MCF 10A (cell line): ENCODE results near the gene CCNJL. TPM values are rescaled to one million over a fixed set of nuclear protein-coding genes. Genes with fewer than 3 reads are reported as not detected.

Source experiments
- BruUV-seq: library from RNA; stranded (reverse); fragments of 400-500 nt; replicated peaks from 2 replicates; lab custom pipeline; 2021; lab: Mats Ljungman, UMichigan
- CTCF ChIA-PET: fragments of 300-600 bp; sonication (Branson Sonifier 250); formaldehyde crosslinking; extraction: SDS; loops from one replicate; lab custom pipeline; 2021; ENCODE audit warnings: antibody characterized with exemption, inconsistent platforms; lab: Yijun Ruan, JAX
- POLR2A ChIA-PET: fragments of 300-600, 350-650 bp; sonication (Branson Sonifier 250); formaldehyde crosslinking; extraction: SDS; loops from one replicate; lab custom pipeline; 2020; ENCODE audit warnings: antibody characterized with exemption, inconsistent platforms; lab: Yijun Ruan, JAX
- DNase-seq: peaks from one replicate; pipeline ENCODE4 v3.0.0-alpha.2; 2018; ENCODE audit not compliant: unreplicated experiment
- H3K27ac Mint-ChIP-seq: one replicate; pipeline ENCODE4 v1.8.0; 2022; ENCODE audit warnings: mild to moderate bottlenecking, low read depth, mixed read lengths; ENCODE audit not compliant: unreplicated experiment
- H3K27me3 Mint-ChIP-seq: one replicate; pipeline ENCODE4 v1.8.0; 2022; ENCODE audit warnings: mixed read lengths; ENCODE audit not compliant: insufficient read depth, unreplicated experiment
- H3K36me3 Mint-ChIP-seq: one replicate; pipeline ENCODE4 v1.8.0; 2022; ENCODE audit warnings: mild to moderate bottlenecking, moderate library complexity, mixed read lengths; ENCODE audit not compliant: insufficient read depth, unreplicated experiment
- H3K4me1 Mint-ChIP-seq: one replicate; pipeline ENCODE4 v1.8.0; 2022; ENCODE audit warnings: mixed read lengths; ENCODE audit not compliant: insufficient read depth, unreplicated experiment
- H3K4me3 Mint-ChIP-seq: one replicate; pipeline ENCODE4 v1.8.0; 2022; ENCODE audit warnings: mild to moderate bottlenecking, moderate library complexity, mixed read lengths; ENCODE audit not compliant: unreplicated experiment
- H3K9me3 Mint-ChIP-seq: one replicate; pipeline ENCODE4 v1.8.0; 2022; ENCODE audit warnings: mixed read lengths; ENCODE audit not compliant: unreplicated experiment
- intact Hi-C: fragments of 100-400 bp; cut with micrococcal nuclease; formaldehyde crosslinking; loops from 2 replicates; pipeline ENCODE4 v1.14.1; 2022
- total RNA-seq: library from RNA; stranded (reverse); gene quantifications from 2 replicates; pipeline ENCODE4 v1.2.3, GENCODE V29; 2022
- TF ChIP-seq, protein P1 (sequence below): fragments of 200-600 bp; IDR thresholded peaks from one replicate; pipeline ENCODE4 v1.8.0; 2022; ENCODE audit warnings: antibody characterized with exemption, mild to moderate bottlenecking; ENCODE audit not compliant: unreplicated experiment

The CCNJL gene
- total RNA-seq, 1 experiment from 2014 or later, result 3.6 TPM

DNA sequence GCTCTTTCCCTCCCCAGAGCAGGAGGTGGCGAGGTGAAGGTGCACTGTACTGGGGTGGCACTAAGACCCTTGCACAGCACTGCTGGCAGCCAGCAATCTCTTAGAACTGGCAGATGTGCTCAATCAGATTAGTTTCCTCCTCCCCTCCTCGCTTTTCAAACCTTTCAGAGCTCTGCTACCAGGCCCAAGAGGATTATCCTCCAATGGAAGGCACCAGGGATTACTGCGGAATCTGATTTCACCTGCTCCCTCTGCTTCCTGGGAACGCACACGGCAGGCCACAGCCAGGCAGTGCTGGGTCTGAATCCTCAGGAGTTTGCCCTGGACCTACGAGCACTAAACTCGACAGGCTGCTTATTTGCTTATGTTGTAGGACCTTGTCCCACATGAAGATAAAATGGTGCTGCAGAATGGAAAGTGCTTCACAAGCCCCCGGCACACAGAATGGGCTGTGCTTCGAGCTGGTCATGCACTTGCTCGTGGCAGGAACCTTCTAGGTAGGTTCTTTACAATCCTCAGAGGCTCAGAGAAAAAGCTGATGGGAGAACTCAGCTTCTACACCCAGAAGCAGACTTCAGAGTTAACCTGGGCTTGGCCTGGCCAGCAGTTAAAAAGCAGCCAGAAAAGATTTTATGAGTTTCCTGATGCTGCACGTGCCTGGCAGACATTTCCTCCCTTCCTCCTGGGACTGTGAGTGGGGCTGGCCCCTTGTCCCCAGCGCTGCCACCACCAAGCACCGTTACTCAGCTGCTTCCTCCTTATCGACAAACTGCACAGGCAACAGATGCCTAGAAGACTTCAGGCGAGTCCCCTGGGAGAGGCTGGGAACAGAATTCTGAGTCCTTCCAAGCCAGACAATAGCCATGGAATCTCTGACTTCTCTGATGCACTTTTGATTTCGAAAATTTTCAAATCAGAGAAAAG is 50.0 kb downstream of the CCNJL start:
- peaks cover 4% of the 10 kb centered on the region for H3K36me3 Mint-ChIP-seq
- no peak overlapping the region for H3K27ac Mint-ChIP-seq
- no peaks in the 10 kb centered on the region for H3K9me3 Mint-ChIP-seq
- no peaks in the 10 kb centered on the region for H3K4me1 Mint-ChIP-seq
- POLR2A ChIA-PET, result no interaction called here
- CTCF ChIA-PET, result interaction anchor here (0.6 to 1.8 kb wide), 8 partner anchors 19 to 914 kb away, joined by 3 to 6 read pairs (median 3); no protein-coding TSS in a partner anchor
- TF ChIP-seq, protein P1, sequence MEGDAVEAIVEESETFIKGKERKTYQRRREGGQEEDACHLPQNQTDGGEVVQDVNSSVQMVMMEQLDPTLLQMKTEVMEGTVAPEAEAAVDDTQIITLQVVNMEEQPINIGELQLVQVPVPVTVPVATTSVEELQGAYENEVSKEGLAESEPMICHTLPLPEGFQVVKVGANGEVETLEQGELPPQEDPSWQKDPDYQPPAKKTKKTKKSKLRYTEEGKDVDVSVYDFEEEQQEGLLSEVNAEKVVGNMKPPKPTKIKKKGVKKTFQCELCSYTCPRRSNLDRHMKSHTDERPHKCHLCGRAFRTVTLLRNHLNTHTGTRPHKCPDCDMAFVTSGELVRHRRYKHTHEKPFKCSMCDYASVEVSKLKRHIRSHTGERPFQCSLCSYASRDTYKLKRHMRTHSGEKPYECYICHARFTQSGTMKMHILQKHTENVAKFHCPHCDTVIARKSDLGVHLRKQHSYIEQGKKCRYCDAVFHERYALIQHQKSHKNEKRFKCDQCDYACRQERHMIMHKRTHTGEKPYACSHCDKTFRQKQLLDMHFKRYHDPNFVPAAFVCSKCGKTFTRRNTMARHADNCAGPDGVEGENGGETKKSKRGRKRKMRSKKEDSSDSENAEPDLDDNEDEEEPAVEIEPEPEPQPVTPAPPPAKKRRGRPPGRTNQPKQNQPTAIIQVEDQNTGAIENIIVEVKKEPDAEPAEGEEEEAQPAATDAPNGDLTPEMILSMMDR, result no peak
- BruUV-seq, result no TSS peak
- no peak overlapping the region for H3K4me3 Mint-ChIP-seq
- no peaks in the 10 kb centered on the region for H3K27me3 Mint-ChIP-seq
- no peak for DNase-seq
- intact Hi-C loops, result no loop called here

DNA sequence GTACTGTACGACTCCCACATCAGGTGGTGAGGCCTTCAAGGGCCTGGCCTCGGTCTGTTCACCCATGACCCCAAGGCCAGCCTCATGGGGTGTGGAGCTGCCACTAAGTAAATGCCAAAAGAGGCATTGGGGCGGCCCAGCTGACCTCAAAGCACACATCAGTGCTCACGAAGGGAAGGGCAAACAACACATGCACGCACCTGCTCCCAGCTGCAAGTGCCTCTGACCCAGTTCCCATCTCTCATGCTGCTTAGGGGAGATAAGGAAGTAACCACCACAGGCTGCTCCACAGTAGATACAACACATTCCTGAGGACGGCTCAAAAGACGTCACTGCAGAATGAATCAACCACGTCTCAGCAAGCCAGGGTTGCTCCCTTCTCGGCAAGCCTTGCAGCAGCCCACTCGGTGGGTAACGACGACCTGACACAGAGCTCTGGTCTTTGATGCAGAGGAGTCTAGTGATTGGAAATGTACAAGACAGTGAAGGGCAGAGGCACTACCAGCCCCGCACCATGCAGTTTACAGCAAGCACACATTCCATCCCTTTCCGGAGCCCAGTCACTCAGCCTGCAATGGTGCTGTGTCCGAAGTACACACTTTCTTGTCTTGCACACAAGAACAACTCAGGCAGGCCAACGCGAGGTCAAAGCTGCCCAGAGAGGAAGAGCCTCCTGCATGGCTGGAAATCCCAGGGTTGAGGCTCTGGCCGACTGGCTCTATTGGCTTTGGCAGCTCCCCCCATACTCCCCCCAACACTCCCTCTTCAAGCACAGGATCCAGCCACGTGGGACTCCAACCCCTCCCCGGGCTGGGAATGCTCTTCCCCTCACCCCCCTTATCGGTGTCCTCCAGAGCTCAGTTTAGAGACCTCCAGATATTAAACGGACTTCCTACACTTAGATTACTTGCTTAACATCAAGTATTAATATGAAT is 51.2 kb downstream of the CCNJL start:
- no peak overlapping the region for H3K4me3 Mint-ChIP-seq
- POLR2A ChIA-PET, result no interaction called here
- BruUV-seq, result no TSS peak
- TF ChIP-seq, protein P1, result no peak
- H3K27ac Mint-ChIP-seq, result no peak overlapping the region
- CTCF ChIA-PET, result interaction anchor here (0.6 to 1.8 kb wide), 4 partner anchors 18 to 82 kb away, joined by 3 to 4 read pairs (median 4); no protein-coding TSS in a partner anchor
- no peaks in the 10 kb centered on the region for H3K9me3 Mint-ChIP-seq
- intact Hi-C loops, result no loop called here
- no peaks in the 10 kb centered on the region for H3K27me3 Mint-ChIP-seq
- peaks cover 4% of the 10 kb centered on the region for H3K36me3 Mint-ChIP-seq
- no peak for DNase-seq
- H3K4me1 Mint-ChIP-seq, result no peaks in the 10 kb centered on the region

DNA sequence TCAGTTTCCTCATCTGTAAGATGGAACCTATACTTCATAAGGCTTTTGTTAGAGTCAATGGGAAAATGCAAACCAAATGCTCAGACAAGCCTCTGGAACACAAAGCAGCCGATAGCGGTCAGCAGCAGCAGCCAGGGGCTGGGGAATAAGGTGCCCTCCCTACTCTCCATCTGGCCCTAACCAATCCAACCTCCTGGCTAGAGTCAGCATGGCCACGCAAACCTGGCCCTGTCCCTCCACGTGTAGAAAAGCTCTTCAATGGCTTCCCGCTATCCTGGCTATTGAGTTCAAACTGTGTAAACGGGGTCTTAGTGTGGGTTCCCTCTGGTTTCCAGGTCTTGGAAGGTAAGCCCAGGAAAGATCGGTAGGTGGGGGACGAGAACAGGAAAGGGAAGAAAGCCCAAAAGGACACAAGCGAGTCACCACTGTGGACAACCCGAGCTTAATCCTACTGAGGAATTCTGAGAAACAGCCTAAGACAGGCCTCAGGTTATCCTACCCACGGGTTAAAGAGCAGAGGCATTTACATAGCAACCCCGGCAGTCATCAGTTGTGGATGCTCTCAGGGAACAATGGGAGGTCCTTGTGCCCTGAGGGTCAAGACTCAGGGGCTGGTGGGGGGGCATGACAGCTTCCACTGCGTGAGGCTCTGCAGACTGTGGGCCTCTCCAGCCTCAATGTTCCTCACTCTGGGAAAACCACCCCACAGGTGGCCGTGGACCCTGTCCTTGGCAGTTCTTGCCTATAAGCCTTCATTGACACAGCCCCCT is 52.2 kb downstream of the CCNJL start:
- no peak for DNase-seq
- no peaks in the 10 kb centered on the region for H3K27me3 Mint-ChIP-seq
- H3K27ac Mint-ChIP-seq, result no peak overlapping the region
- no peaks in the 10 kb centered on the region for H3K4me1 Mint-ChIP-seq
- intact Hi-C loops, result no loop called here
- H3K9me3 Mint-ChIP-seq, result no peaks in the 10 kb centered on the region
- POLR2A ChIA-PET, result no interaction called here
- TF ChIP-seq, protein P1, result no peak
- CTCF ChIA-PET, result interaction anchor here (1.4 kb wide), 1 partner anchor 9 kb away, joined by 4 read pairs; no protein-coding TSS in a partner anchor
- BruUV-seq, result no TSS peak
- H3K36me3 Mint-ChIP-seq, result peaks cover 4% of the 10 kb centered on the region
- no peak overlapping the region for H3K4me3 Mint-ChIP-seq
